ENCODE measurements around the gene SAMD14. TPM values are rescaled to one million over a fixed set of nuclear protein-coding genes. Genes with fewer than 3 reads are reported as not detected.

SAMD14 gene
- total RNA-seq, 1 donor from 2014 or later, result 3.6 TPM

DNA sequence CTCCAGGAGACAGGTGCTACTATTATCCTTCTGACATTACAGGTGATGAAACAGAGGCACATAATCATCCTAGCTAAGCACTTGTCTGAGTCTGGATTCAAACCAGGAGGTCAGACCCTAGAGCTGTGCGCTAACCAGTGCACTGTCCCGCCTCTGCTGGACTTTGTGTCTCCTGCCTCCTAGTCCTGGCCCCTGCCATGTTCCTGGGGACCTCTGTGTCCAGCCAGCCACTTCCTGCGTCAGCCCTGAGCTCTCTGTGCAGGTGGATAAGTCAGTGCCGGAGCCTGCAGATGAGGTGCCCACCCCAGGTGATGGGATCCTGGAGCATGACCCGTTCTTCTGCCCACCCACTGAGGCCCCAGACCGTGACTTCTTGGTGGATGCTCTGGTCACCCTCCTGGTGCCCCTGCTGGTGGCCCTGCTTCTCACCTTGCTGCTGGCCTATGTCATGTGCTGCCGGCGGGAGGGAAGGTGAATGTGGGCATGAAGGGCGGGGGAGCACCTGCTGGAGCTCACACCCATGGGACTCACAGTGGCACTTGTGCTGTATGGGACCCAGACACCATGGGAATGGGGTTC lies 40.0 kb upstream of the SAMD14 start:
- Mint-ChIP-seq H3K4me1 (ENCODE audit: low read depth) (peaks cover 17% of the 10 kb centered on the region), H3K36me3 (ENCODE audit: low read depth) (no peaks in the 10 kb centered on the region), H3K27ac (no peak overlapping the region), H3K4me3 (no peak overlapping the region), H3K9me3 (no peaks in the 10 kb centered on the region), H3K27me3 (ENCODE audit: insufficient read depth) (peaks cover 9% of the 10 kb centered on the region)
- intact Hi-C loops (cut with micrococcal nuclease), result loop anchor here (1.0 to 2.0 kb wide), 3 partner anchors 28 to 127 kb away; no protein-coding TSS in a partner anchor
- no peak for DNase-seq (ENCODE audit: low spot score)

GRCh38 chr17:50169121-50169764 lies 39.3 kb upstream of the SAMD14 start:
- Mint-ChIP-seq H3K4me1 (ENCODE audit: low read depth) (peaks cover 17% of the 10 kb centered on the region), H3K27me3 (ENCODE audit: insufficient read depth) (peaks cover 9% of the 10 kb centered on the region), H3K36me3 (ENCODE audit: low read depth) (no peaks in the 10 kb centered on the region), H3K27ac (peak overlapping the region; percentile 7), H3K9me3 (no peaks in the 10 kb centered on the region), H3K4me3 (peak overlapping the region; percentile 15)
- intact Hi-C loops (cut with micrococcal nuclease), result loop anchor here (1.0 to 2.0 kb wide), 3 partner anchors 29 to 128 kb away; no protein-coding TSS in a partner anchor
- peak; percentile 47 for DNase-seq (ENCODE audit: low spot score)

GRCh38 chr17:50168319-50168718 lies 38.4 kb upstream of the SAMD14 start:
- intact Hi-C loops (cut with micrococcal nuclease), result loop anchor here (2.0 kb wide), 1 partner anchor 104 kb away; no protein-coding TSS in a partner anchor
- no peaks in the 10 kb centered on the region for H3K9me3 Mint-ChIP-seq
- H3K4me1 Mint-ChIP-seq (ENCODE audit: low read depth), result peaks cover 23% of the 10 kb centered on the region
- H3K36me3 Mint-ChIP-seq (ENCODE audit: low read depth), result no peaks in the 10 kb centered on the region
- no peak for DNase-seq (ENCODE audit: low spot score)
- H3K4me3 Mint-ChIP-seq, result no peak overlapping the region
- H3K27me3 Mint-ChIP-seq (ENCODE audit: insufficient read depth), result peaks cover 8% of the 10 kb centered on the region
- no peak overlapping the region for H3K27ac Mint-ChIP-seq

DNA sequence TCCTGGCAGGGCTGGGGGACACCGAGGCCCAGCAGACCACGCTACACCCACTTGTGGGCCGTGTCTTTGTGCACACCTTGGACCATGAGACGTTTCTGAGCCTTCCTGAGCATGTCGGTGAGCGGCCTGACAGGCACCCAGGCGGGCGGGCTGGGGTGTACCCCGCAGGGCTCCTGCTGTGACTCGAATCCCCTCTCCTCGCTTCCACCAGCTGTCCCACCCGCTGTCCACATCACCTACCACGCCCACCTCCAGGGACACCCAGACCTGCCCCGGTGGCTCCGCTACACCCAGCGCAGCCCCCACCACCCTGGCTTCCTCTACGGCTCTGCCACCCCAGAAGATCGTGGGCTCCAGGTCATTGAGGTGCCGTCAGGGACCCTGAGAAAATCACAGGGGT lies 37.4 kb upstream of the SAMD14 start:
- peaks cover 3% of the 10 kb centered on the region for H3K36me3 Mint-ChIP-seq (ENCODE audit: low read depth)
- peaks cover 3% of the 10 kb centered on the region for H3K9me3 Mint-ChIP-seq
- no peak overlapping the region for H3K27ac Mint-ChIP-seq
- no peak overlapping the region for H3K4me3 Mint-ChIP-seq
- DNase-seq (ENCODE audit: low spot score), result no peak
- H3K27me3 Mint-ChIP-seq (ENCODE audit: insufficient read depth), result peaks cover 5% of the 10 kb centered on the region
- peaks cover 30% of the 10 kb centered on the region for H3K4me1 Mint-ChIP-seq (ENCODE audit: low read depth)
- intact Hi-C loops (cut with micrococcal nuclease), result no loop called here

GRCh38 chr17:50166518-50167181 lies 36.7 kb upstream of the SAMD14 start:
- H3K27me3 Mint-ChIP-seq (ENCODE audit: insufficient read depth), result peaks cover 5% of the 10 kb centered on the region
- DNase-seq (ENCODE audit: low spot score), result no peak
- no peak overlapping the region for H3K27ac Mint-ChIP-seq
- intact Hi-C loops (cut with micrococcal nuclease), result no loop called here
- peaks cover 37% of the 10 kb centered on the region for H3K4me1 Mint-ChIP-seq (ENCODE audit: low read depth)
- H3K4me3 Mint-ChIP-seq, result no peak overlapping the region
- peaks cover 5% of the 10 kb centered on the region for H3K36me3 Mint-ChIP-seq (ENCODE audit: low read depth)
- peaks cover 7% of the 10 kb centered on the region for H3K9me3 Mint-ChIP-seq

DNA sequence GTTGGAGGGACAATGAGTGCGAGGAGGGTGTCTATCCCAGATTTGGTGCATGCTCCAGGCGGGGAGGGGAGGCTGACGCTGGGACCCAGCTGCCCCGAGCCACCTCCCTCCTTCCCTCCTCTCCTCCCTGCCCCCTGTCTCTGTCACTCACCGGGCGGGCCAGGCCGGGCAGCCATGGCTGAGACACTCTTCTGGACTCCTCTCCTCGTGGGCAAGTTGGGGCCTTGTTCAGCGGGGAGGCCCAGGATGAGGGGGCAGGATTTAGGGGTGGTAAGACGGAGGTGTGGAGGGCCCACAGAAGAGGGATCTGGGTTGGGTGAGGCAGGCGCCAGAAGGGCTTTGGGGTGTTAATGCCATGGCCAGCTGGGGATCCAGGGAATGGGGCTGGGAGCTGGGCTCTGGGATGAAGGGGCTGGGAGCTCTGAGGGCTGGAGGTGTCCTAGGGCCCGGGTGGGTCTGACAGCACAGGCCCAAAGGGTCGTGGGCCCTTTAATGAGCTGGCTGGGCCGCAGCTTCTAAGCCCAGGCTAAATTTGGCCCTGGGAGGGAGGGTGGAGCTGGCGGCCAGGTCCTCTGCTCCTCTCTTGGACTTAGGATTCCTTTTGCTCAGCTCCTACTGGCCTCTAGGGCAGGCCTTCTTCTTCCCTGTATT lies 36.0 kb upstream of the SAMD14 start, which contains the start of gene SGCA:
Gene SGCA (plus strand): TSS at position 139 of the 651 bp plus-strand sequence. CDS start 36 bp downstream, at position 175.
- no peak for DNase-seq (ENCODE audit: low spot score)
- H3K27ac Mint-ChIP-seq, result no peak within 1 kb of the TSS
- no peak within 1 kb of the TSS for H3K4me3 Mint-ChIP-seq
- intact Hi-C loops (cut with micrococcal nuclease), result no loop called here
- H3K9me3 Mint-ChIP-seq, result peaks cover 8% of the 10 kb centered on the region
- H3K27me3 Mint-ChIP-seq (ENCODE audit: insufficient read depth), result peaks cover 3% of the 10 kb centered on the region
- H3K4me1 Mint-ChIP-seq (ENCODE audit: low read depth), result peaks cover 37% of the 10 kb centered on the region
- peaks cover 6% of the 10 kb centered on the region for H3K36me3 Mint-ChIP-seq (ENCODE audit: low read depth)

DNA sequence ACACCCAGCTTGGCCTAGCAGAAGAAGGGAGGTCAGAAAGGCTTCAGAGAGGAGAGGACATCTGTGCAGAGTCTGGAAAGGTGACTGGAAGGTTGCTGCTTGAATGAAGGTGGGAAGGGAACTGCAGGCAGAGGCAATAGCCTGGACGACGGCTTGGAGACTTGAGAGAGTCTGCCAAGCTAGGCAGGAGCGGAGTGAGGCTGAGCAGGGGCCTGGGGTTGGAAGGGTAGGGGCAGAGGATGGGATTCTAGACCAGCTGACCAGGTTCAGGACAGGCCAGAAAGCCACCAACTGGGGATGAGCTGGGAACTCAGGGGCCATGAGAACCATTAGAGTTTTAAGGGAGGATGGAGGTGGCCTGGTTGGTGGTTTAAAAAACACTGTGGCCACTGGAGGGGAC lies 35.5 kb upstream of the SAMD14 start:
- Mint-ChIP-seq H3K9me3 (peaks cover 8% of the 10 kb centered on the region), H3K4me3 (no peak overlapping the region), H3K27me3 (ENCODE audit: insufficient read depth) (peaks cover 3% of the 10 kb centered on the region), H3K36me3 (ENCODE audit: low read depth) (peaks cover 6% of the 10 kb centered on the region), H3K4me1 (ENCODE audit: low read depth) (peaks cover 40% of the 10 kb centered on the region), H3K27ac (no peak overlapping the region)
- intact Hi-C loops (cut with micrococcal nuclease), result no loop called here
- no peak for DNase-seq (ENCODE audit: low spot score)

- Mint-ChIP-seq H3K36me3 (ENCODE audit: low read depth) (peaks cover 6% of the 10 kb centered on the region), H3K27ac (no peak overlapping the region), H3K27me3 (ENCODE audit: insufficient read depth) (peaks cover 3% of the 10 kb centered on the region), H3K9me3 (peaks cover 8% of the 10 kb centered on the region), H3K4me3 (no peak overlapping the region), H3K4me1 (ENCODE audit: low read depth) (peaks cover 40% of the 10 kb centered on the region)
- intact Hi-C loops (cut with micrococcal nuclease), result no loop called here
- no peak for DNase-seq (ENCODE audit: low spot score)
These were observed 35.1 kb upstream of the SAMD14 start for GRCh38 chr17:50165066-50165465.

GRCh38 chr17:50164697-50164988 lies 34.7 kb upstream of the SAMD14 start:
- Mint-ChIP-seq H3K4me1 (ENCODE audit: low read depth) (peaks cover 40% of the 10 kb centered on the region), H3K36me3 (ENCODE audit: low read depth) (peaks cover 6% of the 10 kb centered on the region)
- intact Hi-C loops (cut with micrococcal nuclease), result no loop called here

GRCh38 chr17:50163843-50164696 lies 34.1 kb upstream of the SAMD14 start:
- peak overlapping the region; percentile 40 for H3K27ac Mint-ChIP-seq
- H3K36me3 Mint-ChIP-seq (ENCODE audit: low read depth), result peaks cover 6% of the 10 kb centered on the region
- H3K4me3 Mint-ChIP-seq, result no peak overlapping the region
- intact Hi-C loops (cut with micrococcal nuclease), result no loop called here
- peaks cover 3% of the 10 kb centered on the region for H3K27me3 Mint-ChIP-seq (ENCODE audit: insufficient read depth)
- peaks cover 8% of the 10 kb centered on the region for H3K9me3 Mint-ChIP-seq
- H3K4me1 Mint-ChIP-seq (ENCODE audit: low read depth), result peaks cover 34% of the 10 kb centered on the region
- no peak for DNase-seq (ENCODE audit: low spot score)

More at GRCh38 chr17:50164697-50164988, 34.7 kb upstream of the SAMD14 start:
- Mint-ChIP-seq H3K4me3 (no peak overlapping the region), H3K27ac (no peak overlapping the region), H3K9me3 (peaks cover 8% of the 10 kb centered on the region), H3K27me3 (ENCODE audit: insufficient read depth) (peaks cover 3% of the 10 kb centered on the region)
- DNase-seq (ENCODE audit: low spot score), result no peak

GRCh38 chr17:50162466-50163254 lies 32.7 kb upstream of the SAMD14 start:
- DNase-seq (ENCODE audit: low spot score), result no peak
- peak overlapping the region; percentile 64 for H3K4me3 Mint-ChIP-seq
- peaks cover 38% of the 10 kb centered on the region for H3K4me1 Mint-ChIP-seq (ENCODE audit: low read depth)
- H3K27me3 Mint-ChIP-seq (ENCODE audit: insufficient read depth), result no peaks in the 10 kb centered on the region
- H3K9me3 Mint-ChIP-seq, result peaks cover 8% of the 10 kb centered on the region
- H3K27ac Mint-ChIP-seq, result peak overlapping the region; percentile 96
- peaks cover 6% of the 10 kb centered on the region for H3K36me3 Mint-ChIP-seq (ENCODE audit: low read depth)
- intact Hi-C loops (cut with micrococcal nuclease), result no loop called here

Measured in activated T-helper 1 cell treated with anti-CD3 and anti-CD28 coated beads, Interleukin-12 subunit alpha, Interleukin-12 subunit beta, Interleukin-2, Interleukin-4 antibody, amounts not matched to agents 30 ng/mL and 10 ng/mL and 1 ng/mL, durations not matched to agents 14 hours and 24 hours and 36 hours (primary cell).